PC-3 (cell line): ENCODE results near the gene STX16. TPM values are rescaled to one million over a fixed set of nuclear protein-coding genes. Genes with fewer than 3 reads are reported as not detected.

Source experiments
- ATAC-seq: fragments of 200-7000 bp; cut with Tn5 transposase; 2 replicates; pipeline ENCODE4 v1.9.1; 2020; ENCODE audit warnings: mild to moderate bottlenecking, moderate library complexity
- BruUV-seq: library from RNA; stranded (reverse); fragments of 400-500 nt; replicated peaks from 2 replicates; lab custom pipeline; 2021; lab: Mats Ljungman, UMichigan
- CTCF ChIA-PET: fragments of 300-600 bp; sonication (Branson Sonifier 250); formaldehyde crosslinking; loops from one replicate; lab custom pipeline; 2022; ENCODE audit warnings: antibody characterized with exemption; lab: Charles Lee
- POLR2A ChIA-PET: fragments of 300-600 bp; sonication (Branson Sonifier 250); formaldehyde crosslinking; loops from one replicate; lab custom pipeline; 2022; ENCODE audit warnings: antibody characterized with exemption; ENCODE audit not compliant: unreplicated experiment; lab: Charles Lee
- DNase-seq: peaks from one replicate; pipeline ENCODE4 v3.0.0-alpha.2; 2015
- H2AFZ ChIP-seq: fragments of 300-600 bp; sonication (generic); 2 replicates; pipeline ENCODE4 v1.6.0; 2016; ENCODE audit warnings: antibody characterized with exemption, low read length
- H3F3A ChIP-seq: fragments of 300-600 bp; sonication (generic); one replicate; pipeline ENCODE4 v1.6.0; 2017; ENCODE audit warnings: antibody characterized with exemption, low read length, control low read depth, mild to moderate bottlenecking; ENCODE audit not compliant: unreplicated experiment
- H3K27ac ChIP-seq: fragments of 300-600 bp; sonication (generic); 2 replicates; pipeline ENCODE4 v1.5.1; 2016; ENCODE audit warnings: mild to moderate bottlenecking, low read length
- H3K27me3 ChIP-seq: fragments of 300-600 bp; sonication (generic); 2 replicates; pipeline ENCODE4 v1.6.1; 2016; ENCODE audit warnings: low read length, mixed read lengths
- H3K36me3 ChIP-seq: fragments of 300-600 bp; sonication (generic); 2 replicates; pipeline ENCODE4 v1.6.1; 2016; ENCODE audit warnings: low read depth, mixed run types, low read length, mixed read lengths
- H3K4me1 ChIP-seq: fragments of 300-600 bp; sonication (generic); 2 replicates; pipeline ENCODE4 v1.5.1; 2016; ENCODE audit warnings: low read length; ENCODE audit not compliant: insufficient read depth
- H3K4me2 ChIP-seq: fragments of 300-600 bp; sonication (generic); 2 replicates; pipeline ENCODE4 v1.6.0; 2016; ENCODE audit warnings: low read length
- H3K4me3 ChIP-seq: fragments of 300-600 bp; sonication (generic); 2 replicates; pipeline ENCODE4 v1.5.1; 2016; ENCODE audit warnings: mild to moderate bottlenecking, low read length, mixed read lengths
- H3K79me2 ChIP-seq: fragments of 300-600 bp; sonication (generic); 2 replicates; pipeline ENCODE4 v1.6.1; 2017; ENCODE audit warnings: low read length, mixed read lengths
- H3K9ac ChIP-seq: fragments of 300-600 bp; sonication (generic); 2 replicates; pipeline ENCODE4 v1.6.0; 2016; ENCODE audit warnings: mild to moderate bottlenecking, low read length
- H3K9me2 ChIP-seq: fragments of 300-600 bp; sonication (generic); replicated peaks from 2 replicates; pipeline ENCODE4 v1.6.1; 2016; ENCODE audit warnings: mixed run types, low read length, mixed read lengths
- H3K9me3 ChIP-seq: fragments of 300-600 bp; sonication (generic); 2 replicates; pipeline ENCODE4 v1.6.1; 2016; ENCODE audit warnings: low read length, mixed read lengths
- H4K20me1 ChIP-seq: fragments of 300-600 bp; sonication (generic); 2 replicates; pipeline ENCODE4 v1.6.1; 2016; ENCODE audit warnings: low read length, mixed read lengths
- CTCF ChIP-seq: fragments of 300-600 bp; sonication (generic); conservative IDR thresholded peaks from 2 replicates; pipeline ENCODE4 v1.5.1; 2017; ENCODE audit warnings: antibody characterized with exemption, low read depth, mild to moderate bottlenecking, low read length
- EZH2 ChIP-seq: fragments of 300-600 bp; sonication (generic); IDR thresholded peaks from one replicate; pipeline ENCODE4 v1.6.1; 2017; ENCODE audit warnings: antibody characterized with exemption, mild to moderate bottlenecking, low read length; ENCODE audit not compliant: unreplicated experiment
- EZH2phosphoT487 ChIP-seq: fragments of 300-600 bp; sonication (generic); IDR thresholded peaks from 2 replicates; pipeline ENCODE4 v1.6.1; 2018; ENCODE audit warnings: mild to moderate bottlenecking, antibody characterized with exemption, low read length, borderline replicate concordance
- intact Hi-C: fragments of 100-400 bp; cut with micrococcal nuclease; formaldehyde crosslinking; loops from 2 replicates; pipeline ENCODE4 v1.9.0; 2023
- total RNA-seq: library from RNA; depleted of rRNA; stranded (reverse); fragments of >200 nt; gene quantifications from 2 replicates; pipeline ENCODE4 v1.2.3, GENCODE V29; 2014

The STX16 gene
- total RNA-seq, 1 experiment from 2014 or later: 44.2 TPM

DNA sequence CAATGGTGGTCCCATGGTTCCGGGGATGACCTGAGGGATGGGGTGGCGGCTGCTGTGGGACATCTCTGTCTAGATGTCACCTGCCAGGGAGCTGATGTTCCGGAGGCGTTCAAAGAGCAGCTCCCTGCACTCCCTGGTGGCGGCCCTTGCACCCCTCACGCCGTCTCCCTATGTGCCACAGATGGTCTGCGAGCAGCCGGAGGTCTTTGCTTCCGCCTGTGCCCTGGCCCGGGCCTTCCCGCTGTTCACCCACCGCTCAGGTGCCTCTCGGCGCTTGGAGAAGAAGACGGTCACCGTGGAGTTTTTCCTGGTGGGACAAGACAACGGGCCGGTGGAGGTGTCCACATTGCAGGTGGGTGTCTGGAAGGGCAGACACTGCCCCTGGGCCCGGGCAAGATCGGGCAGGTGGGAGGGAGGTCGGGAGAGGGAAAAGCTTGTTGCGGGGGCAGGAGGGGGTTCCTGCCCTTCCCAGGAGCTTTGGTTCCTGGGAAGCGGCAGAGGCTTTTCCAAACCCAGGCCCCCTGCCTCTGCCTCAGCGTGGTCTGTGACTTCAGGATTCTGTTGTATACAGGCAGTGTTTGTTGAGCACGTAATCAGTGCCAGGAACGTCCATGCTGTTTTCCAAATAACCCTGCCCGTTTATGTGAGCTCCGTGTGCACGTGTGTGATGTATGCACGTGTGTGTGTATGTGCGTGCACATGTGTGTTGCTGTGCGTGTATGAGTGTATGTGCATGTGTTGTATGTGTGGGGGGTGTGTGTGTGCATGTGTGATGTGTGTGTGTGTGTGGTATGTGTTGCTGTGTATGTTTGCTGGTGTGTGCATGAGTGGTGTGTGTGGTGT is 43.4 kb downstream of the STX16 start:
- Histone ChIP-seq H3K4me1 (peaks cover 17% of the 10 kb centered on the region), H3K27ac (no peak overlapping the region), H3K4me3 (peak overlapping the region; percentile 74; the same call in 1 of the 2 replicates), H3K27me3 (no peaks in the 10 kb centered on the region), H3K36me3 (peaks cover 11% of the 10 kb centered on the region; the same call in 1 of the 2 replicates), H3K9me2 (no peaks in the 10 kb centered on the region), H3K9me3 (no peaks in the 10 kb centered on the region), H2AFZ (no peak overlapping the region), H3K79me2 (peaks cover 17% of the 10 kb centered on the region), H3K9ac (no peak overlapping the region), H3K4me2 (peak overlapping the region; percentile 98), H4K20me1 (no peaks in the 10 kb centered on the region), H3F3A (peaks cover 10% of the 10 kb centered on the region)
- DNase-seq (no peak), ATAC-seq (no peak)
- TF ChIP-seq EZH2phosphoT487 (no peak), EZH2 (no peak), CTCF (no peak)
- intact Hi-C loops: no loop called here
- CTCF ChIA-PET: no interaction called here
- no TSS peak for BruUV-seq
- POLR2A ChIA-PET: interaction anchor here (0.6 kb wide), 1 partner anchor 1890 kb away, joined by 3 read pairs; no protein-coding TSS in a partner anchor

- no peak overlapping the region for H3K9ac ChIP-seq
- TF ChIP-seq EZH2phosphoT487 (no peak), EZH2 (no peak), CTCF (no peak)
- peak overlapping the region; percentile 98 for H3K4me2 ChIP-seq
- peaks cover 17% of the 10 kb centered on the region for H3K4me1 ChIP-seq
- ATAC-seq (no peak), DNase-seq (no peak)
- H3K79me2 ChIP-seq: peaks cover 17% of the 10 kb centered on the region
- no peak overlapping the region for H3K27ac ChIP-seq
- H3K27me3 ChIP-seq: no peaks in the 10 kb centered on the region
- TSS peak; percentile 25 for BruUV-seq
- peaks cover 10% of the 10 kb centered on the region for H3F3A ChIP-seq
- intact Hi-C loops: no loop called here
- ChIA-PET POLR2A (no interaction called here), CTCF (no interaction called here)
- H3K4me3 ChIP-seq: no peak overlapping the region
- no peaks in the 10 kb centered on the region for H3K9me2 ChIP-seq
- H3K9me3 ChIP-seq: no peaks in the 10 kb centered on the region
- peaks cover 11% of the 10 kb centered on the region; the same call in 1 of the 2 replicates for H3K36me3 ChIP-seq
- no peaks in the 10 kb centered on the region for H4K20me1 ChIP-seq
- no peak overlapping the region for H2AFZ ChIP-seq
Measured at GRCh38 chr20:58695084-58695722, 44.1 kb downstream of the STX16 start.
